OCI-LY1 (cell line): Measurements from ENCODE around the gene ZNF41.

Source experiments
- CTCF ChIP-seq: fragments of 200-600 bp; sonication (generic), shearing (Covaris generic); IDR thresholded peaks from 2 replicates; pipeline ENCODE4 v1.5.1; 2017; ENCODE audit warnings: mild to moderate bottlenecking, antibody characterized with exemption, low read length, moderate library complexity, mixed read lengths
- EZH2 ChIP-seq: fragments of 200-600 bp; sonication (generic), shearing (Covaris generic); IDR thresholded peaks from 2 replicates; pipeline ENCODE4 v1.8.0; 2017; ENCODE audit warnings: borderline replicate concordance, mixed run types, mild to moderate bottlenecking, antibody characterized with exemption, low read length, moderate library complexity, mixed read lengths

- TF ChIP-seq EZH2 (no peak), CTCF (no peak)
These were observed 30.9 kb downstream of the ZNF41 start for GRCh38 chrX:47452112-47452511.
